GM19099 (cell line): ENCODE measurements around the gene SUSD2.

ENCODE experiments used
- POLR2A ChIP-seq: IDR thresholded peaks from 3 replicates; pipeline ENCODE4 v1.6.1; 2011; ENCODE audit warnings: low read depth; ENCODE audit not compliant: insufficient read length; ENCODE audit errors: extremely low read depth

SUSD2 gene

DNA sequence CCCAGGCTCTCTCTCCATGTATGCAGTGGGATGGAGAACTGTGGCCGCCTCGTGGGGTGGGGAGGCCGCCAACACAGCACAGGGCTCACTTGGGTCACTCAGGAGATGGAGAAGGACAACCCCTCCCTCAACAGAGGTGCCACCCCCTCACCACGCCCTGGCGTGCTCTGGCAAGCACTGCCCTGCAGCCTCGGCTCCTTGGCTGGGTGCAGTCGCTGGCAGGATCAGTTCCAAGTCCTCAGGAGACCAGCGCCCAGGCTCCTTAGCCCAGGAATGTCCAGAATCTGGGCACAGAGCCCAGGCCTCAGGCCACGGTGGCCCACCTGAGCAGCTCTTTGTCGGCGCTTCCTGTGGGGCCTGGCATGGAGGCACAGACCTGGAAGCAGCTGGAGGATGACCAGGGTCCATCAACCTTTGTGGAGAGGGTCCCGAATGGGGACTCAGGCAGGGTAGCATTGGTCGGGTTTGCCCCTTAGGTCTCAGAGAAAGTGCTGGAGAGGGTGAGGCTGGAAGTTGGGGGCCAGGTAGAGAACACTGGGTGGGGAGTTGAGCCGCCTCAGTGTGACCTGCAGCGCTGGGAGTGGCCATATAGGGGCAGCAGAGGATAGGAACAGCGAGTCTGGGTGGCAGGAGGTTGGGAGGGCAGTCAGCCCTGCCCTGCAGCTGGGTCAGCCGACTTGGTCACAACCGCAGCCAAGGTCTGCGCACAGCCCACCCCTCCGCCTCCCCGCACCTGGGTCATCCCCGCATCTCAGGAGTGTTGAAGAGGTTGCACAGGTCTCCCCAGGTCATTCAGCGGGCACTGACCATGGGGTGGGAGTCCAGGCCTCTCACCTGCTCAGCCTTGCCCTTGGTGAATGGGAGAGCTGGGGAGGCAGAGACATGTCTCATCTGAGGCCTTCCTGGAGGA lies 8.2 kb downstream of the SUSD2 start:
- no peak for TF ChIP-seq POLR2A

DNA sequence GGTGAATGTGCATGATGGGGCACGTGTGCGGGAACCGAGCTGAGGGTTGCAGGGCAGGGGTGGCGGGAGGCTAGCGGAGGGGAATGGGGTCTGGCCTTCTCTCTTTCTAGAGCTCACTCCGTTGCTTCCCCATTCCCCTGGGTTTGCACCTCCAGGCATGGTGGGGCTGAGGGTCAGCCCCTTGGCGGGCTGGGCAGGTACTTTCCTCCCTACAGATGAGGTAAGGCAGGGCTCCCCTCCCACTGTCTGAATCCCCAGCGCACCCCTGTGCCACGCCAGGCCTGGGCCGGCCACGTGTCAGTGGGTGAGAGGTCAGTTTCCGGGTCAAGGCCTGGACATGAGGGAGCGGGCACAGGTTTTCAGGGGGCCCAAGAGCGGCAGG lies 8.9 kb downstream of the SUSD2 start:
- TF ChIP-seq POLR2A = no peak

DNA sequence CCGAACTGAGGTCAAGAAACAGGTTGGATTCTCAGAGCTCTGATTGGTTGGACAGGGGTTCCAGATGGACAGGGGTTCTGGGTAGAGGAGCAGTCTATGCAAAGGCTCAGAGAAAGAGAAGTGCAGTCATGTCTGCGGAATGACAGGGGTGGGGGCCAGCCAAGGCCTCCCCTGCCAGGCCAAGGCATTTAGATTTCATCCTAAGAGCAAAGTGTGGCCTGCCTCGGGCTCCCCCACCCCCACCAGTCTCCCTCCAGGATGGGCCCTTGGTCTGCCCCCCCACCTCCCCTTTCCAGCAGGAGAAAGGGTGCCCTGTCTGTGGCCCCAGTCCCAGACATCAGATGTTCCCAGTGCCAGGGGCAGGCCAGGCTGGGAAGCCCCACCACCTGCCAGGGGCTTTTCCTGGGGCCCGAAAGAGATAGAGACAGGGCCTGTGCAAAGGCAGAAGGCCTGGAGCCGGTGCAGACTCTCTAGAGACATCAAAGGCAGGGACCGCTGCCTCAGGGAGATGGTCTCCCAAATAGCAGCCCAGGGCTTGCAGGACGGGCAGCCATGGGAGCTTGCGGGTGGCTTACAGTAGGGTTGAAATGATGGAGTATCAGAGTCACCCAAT lies 9.4 kb downstream of the SUSD2 start:
- no peak for TF ChIP-seq POLR2A

DNA sequence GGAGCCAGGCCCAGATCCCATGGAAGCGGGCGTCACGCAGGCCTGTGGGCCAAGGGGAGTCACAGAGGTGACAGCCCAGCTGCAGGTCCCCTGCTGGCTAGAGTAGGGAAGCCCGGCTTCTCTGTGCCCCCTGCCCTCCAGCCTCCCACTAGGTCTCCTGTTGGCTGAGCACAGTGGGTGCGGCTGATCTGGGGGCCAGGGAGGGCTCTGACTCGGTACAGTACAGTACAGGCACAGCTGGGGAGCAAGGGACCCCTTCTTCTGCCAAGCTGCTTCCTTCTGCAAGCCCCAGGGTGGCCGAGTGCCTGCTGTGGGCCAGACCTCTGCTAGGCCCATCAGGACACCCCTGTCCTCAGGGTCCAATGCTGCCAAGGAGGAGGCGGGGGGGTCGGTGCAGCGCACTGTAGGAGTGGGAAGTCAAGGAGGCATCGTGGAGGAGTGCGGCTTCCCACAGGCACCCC lies 10.1 kb downstream of the SUSD2 start:
- no peak for TF ChIP-seq POLR2A

DNA sequence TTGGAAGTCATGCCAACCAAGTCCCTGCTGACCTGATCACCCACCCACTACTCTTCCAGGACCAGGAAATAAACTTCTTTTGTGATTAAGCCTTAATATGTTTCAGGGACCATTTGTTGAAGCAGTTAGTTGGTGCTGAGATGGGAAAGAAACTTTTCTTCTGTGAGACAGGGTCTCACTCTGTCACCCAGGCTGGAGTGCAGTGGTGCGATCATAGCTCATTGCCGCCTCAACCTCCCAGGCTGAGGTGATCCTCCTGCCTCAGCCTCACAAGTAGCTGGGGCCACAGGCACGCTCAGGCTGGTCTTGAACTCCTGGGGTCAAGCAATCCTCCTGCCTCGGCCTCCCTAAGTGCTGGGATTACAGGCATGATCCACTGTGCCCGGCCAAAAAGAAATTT lies 10.6 kb downstream of the SUSD2 start:
- TF ChIP-seq POLR2A = no peak

DNA sequence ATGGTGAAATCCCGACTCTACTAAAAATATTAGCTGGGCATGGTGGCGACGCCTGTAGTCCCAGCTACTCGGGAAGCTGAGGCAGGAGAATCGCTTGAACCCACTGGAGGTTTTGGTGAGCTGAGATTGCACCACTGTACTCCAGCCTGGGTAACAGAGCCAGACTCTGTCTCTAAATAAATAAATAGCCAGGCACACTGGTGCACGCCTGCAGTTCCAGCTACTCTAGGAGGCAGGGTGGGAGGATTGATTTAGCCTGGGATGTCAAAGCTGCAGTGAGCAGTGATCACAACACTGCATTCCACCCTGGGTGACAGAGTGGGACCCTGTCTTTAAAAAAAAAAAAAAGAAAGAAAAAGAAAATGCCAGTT lies 17.4 kb downstream of the SUSD2 start:
- TF ChIP-seq POLR2A = no peak

DNA sequence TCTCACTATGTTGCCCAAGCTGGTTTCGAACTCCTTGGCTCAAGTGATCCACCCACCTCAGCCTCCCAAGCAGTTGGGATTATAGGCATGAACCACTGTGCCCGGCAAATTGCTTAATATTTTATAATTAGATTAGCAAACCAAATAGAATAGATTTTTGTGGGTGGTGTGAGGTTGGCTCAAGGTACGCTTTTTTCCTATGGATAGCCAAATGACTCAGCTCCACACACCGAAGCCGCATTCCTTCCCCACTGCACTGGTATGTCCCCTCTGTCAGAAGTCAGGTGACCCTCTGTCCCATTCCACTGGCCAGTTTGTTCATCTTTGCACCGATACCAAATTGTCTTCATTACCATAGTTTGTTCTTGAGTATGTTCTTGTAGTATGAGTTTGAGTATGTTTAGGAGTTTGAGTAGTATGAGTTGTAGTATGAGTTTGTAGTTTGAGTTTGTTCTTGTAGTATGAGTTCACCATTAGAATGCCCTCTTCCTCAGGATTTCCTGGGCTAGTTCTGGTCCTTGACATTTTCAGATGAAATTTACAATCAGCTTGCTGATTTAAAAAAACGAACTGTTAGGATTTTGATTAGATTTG lies 19.4 kb downstream of the SUSD2 start:
- no peak for TF ChIP-seq POLR2A

DNA sequence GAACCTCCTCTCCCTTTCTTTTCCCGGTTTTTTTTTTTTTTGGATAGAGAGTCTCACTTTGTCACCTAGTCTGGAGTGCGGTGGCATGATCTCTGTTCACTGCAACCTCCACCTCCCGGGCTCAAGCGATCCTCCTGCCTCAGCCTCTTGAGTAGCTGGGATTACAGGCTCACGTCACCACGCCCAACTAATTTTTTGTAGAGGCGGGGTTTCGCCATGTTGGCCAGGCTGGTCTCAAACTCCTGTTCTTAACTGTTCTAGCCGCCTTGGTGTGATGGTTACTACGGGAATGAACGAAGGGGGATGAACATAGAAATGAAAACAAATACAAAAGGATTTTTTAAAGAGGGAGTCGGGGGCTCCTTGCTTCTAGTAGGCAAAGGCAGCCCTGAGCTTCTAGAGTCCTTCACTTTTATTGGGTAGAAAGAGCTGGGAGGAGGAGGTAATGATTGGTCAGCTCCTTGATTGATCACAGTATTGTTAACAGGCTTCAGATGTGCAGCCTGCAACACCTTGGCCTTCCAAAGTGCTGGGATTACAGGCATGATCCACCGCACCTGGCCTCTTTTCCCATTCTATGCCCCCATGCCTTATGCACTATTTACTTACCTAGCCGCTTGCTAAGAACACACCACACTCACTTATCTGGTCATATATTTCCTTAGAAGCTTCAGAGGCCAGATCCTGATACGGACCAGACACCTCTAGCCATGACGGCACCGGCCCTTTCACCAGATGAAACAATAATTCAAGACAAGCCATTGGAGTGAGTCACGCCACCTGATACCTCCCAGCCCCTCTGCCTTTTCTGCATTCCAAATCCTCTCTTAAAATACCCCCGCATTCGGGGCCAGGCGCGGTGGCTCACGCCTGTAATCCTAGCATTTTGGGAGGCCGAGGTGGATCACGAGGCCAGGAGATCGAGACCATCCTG lies 20.7 kb downstream of the SUSD2 start:
- TF ChIP-seq POLR2A = no peak

DNA sequence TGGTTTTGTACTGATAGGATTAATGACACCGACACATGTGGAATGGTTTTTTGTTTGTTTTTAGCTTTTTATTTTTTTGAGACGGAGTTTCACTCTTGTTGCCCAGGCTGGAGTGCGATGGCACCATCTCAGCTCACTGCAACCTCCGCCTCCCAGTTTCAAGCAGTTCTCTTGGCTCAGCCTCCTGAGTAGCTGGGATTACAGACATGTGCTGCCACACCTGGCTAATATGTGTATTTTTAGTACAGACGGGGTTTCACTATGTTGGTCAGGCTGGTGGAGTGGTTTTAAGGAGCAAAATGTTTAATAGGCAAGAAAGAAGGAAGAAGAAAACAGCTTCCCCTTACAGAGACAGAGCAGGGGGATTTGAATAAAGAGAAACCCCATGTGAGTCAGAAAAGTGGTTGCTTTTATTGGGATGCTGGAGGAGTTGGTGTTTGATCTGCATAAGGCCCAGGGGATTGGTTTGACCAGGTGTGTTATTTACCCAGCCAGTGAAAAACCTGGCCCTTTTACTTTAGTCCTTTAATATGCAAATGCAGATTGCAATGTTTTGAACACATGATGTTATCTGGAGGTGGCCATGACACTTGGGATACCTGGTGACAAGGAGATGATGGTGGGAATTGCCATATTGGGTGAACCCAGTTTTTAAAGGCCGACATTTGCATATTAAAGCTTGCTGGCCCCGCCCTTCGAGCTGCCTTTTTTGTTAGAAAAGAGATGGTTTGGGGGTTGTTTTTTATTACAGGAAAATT lies 24.3 kb downstream of the SUSD2 start:
- TF ChIP-seq POLR2A = no peak

DNA sequence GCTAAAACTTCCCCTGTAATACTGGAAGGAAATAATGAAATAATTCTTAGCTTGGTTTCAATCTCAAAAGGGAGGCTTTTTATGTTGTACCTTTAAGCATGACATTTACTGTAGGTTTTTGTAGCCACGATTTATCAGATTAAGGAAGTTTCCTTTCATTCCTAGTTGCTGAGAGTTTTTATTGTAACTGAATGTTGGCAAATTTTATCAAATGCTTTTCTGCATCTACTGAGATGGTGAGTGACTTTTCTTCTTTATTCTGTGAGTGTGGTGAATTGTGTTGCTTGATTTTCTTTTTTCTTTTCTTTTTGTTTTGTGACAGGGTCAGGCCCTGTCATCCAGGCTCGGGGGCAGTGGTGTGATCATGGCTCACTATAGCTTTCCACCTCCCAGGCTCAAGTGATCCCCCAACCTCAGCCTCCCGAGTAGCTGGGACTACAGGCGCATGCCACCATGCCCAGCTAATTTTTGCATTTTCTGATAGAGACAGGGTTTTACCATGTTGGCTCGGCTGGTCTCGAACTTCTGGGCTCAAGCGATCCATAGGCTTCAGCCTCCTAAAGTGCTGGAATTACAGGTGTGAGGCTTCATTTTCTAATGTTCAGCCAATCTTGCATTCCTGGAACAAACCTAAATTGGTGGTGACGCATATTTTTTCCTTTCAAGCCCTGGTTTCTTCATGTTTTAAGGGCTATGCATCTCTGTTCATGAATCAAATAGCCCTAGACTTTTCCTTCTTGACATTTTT lies 26.2 kb downstream of the SUSD2 start:
- TF ChIP-seq POLR2A = no peak

DNA sequence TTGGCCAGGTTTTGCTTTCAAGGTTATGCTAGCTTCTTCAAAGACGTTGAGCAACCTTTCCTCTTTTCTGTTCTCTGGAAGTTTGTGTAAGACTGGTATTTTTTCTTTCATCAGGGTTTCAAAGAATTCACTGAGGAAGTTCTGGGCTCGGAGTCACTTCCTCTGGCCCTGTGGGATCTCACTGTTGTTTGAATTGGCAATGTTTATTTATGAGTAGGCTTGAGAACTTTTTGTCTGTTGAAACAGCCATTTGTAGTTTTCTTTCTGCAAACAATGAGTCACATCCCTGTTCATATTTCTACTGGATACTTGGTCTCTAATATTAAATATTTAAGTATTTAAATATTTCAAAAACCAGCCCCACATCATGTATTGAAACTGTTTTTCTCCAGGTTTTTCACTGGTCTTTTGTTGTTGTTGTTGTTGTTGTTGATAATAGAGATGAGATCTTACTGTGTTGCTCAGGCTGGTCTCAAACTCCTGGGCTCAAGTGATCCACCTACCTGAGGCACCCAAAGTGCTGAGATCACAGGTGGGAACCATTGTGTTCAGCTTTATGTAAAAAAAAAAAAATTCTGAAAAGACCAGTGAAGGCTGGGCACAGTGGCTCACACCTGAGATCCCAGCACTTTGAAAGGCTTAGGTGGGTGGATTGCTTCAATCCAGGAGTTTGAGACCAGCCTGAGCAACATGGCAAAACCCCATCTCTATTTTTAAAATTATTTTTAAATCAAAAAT lies 26.9 kb downstream of the SUSD2 start:
- TF ChIP-seq POLR2A = no peak

DNA sequence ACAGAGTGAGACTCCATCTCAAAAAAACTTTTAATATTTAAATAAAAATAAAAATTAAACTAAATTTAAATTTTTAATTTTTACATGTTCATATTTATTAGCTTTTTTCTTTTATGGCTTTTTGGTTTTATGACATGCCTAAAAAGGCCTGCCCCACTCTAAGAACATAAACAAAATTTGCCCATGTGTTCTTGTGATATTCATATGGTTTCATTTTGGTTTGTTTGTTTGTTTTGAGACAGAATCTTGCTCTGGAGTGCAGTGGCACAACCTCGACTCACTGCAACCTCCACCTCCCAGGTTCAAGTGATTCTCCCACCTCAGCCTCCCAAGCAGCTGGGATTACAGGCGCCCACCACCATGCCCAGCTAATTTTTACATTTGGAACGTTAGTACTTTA lies 27.7 kb downstream of the SUSD2 start:
- no peak for TF ChIP-seq POLR2A

DNA sequence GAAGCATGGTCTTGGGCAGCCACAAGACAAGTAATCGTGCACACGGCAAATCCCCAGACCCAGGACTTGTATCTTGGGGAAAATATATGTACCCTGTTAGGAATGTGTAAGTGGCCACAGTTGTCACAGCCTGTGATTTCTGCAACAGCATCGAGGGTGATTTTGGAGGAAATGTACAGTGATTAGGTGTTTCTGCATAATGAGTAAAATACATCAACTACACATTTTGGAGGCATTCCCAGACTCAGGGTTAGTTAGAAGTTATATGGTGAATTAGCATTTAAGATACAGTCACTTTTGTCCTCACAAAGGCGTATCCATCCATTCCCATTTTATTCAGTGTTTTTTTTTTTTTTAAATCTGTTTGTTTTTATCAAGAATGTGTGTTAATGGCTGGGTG lies 28.4 kb downstream of the SUSD2 start:
- TF ChIP-seq POLR2A = no peak

DNA sequence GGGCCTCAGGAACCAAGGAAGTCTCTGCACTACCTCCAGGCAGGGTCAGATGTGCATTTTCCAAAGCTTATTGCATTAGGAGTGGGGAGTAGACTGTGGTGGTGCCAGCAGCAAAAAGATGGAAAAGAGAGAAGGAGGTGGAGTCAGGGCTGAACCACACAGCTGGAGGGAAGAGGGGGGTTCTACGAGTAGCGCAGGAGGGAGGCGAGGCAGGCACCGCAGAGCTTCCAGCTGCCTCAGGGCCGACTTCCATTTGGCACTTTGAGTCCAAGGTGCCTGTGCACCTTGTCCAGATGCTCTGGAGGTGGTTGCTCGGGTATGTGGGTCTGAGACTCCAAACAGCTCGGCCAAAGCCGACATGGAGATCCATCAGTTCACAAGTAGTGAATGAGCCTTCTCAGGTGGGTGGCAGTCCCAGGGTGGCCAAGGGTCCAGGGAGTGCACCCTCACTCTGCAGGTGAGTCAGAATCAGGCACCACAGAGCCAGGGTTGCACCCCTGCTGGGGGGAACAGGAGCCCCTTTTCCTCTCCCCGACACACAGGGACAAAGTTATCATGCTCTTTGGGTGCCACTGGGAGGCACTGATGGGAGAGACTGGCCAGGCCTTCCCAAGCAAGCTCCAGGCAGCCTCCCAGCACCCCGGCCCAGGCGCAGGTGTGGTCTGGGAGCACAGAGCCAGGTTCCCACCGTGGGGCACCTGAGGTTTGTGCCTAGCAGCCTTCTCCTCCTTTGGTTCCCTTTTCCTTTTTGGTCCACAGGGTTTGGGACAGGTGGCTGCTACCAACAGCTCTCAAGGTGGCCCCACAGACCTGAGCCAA lies 33.4 kb downstream of the SUSD2 start:
- no peak for TF ChIP-seq POLR2A
